ENCODE results near the gene ZDHHC14.
"Not testable (repeated sequence)": the region's sequence is repeated elsewhere in the genome, so short reads cannot be mapped to it uniquely, and the experiment has no call there.

Gene ZDHHC14

GRCh38 chr6:157676241-157676640 lies 295.3 kb downstream of the ZDHHC14 start:
- no peak for DNase-seq

- no peak for DNase-seq
Observed at GRCh38 chr6:157677235-157677634, 296.2 kb downstream of the ZDHHC14 start.

- DNase-seq: no peak
Observed at GRCh38 chr6:157679605-157680580, 298.9 kb downstream of the ZDHHC14 start.

- DNase-seq: no peak
Observed at GRCh38 chr6:157681041-157681650, 300.2 kb downstream of the ZDHHC14 start.

- DNase-seq: no peak
Observed at GRCh38 chr6:157682856-157683481, 302.0 kb downstream of the ZDHHC14 start.

GRCh38 chr6:157683707-157684106 lies 302.7 kb downstream of the ZDHHC14 start:
- no peak for DNase-seq

GRCh38 chr6:157684620-157685299 lies 303.8 kb downstream of the ZDHHC14 start:
- no peak for DNase-seq

GRCh38 chr6:157685596-157686280 lies 304.7 kb downstream of the ZDHHC14 start:
- DNase-seq: no peak

GRCh38 chr6:157688275-157688959 lies 307.4 kb downstream of the ZDHHC14 start:
- DNase-seq: no peak

GRCh38 chr6:157688960-157689599 lies 308.1 kb downstream of the ZDHHC14 start:
- no peak for DNase-seq

- DNase-seq: no peak
Observed at GRCh38 chr6:157689875-157690274, 308.9 kb downstream of the ZDHHC14 start.

- DNase-seq: no peak
Observed at GRCh38 chr6:157690441-157691210, 309.6 kb downstream of the ZDHHC14 start.

- not testable (repeated sequence) for DNase-seq
Observed at GRCh38 chr6:157691621-157692020, 310.6 kb downstream of the ZDHHC14 start.

GRCh38 chr6:157693867-157694266 lies 312.9 kb downstream of the ZDHHC14 start:
- DNase-seq: no peak

- no peak for DNase-seq
Observed at GRCh38 chr6:157695301-157696040, 314.5 kb downstream of the ZDHHC14 start.

GRCh38 chr6:157699777-157700636 lies 319.0 kb downstream of the ZDHHC14 start:
- DNase-seq: no peak

- not testable (repeated sequence) for DNase-seq
Observed at GRCh38 chr6:157706351-157706750, 325.4 kb downstream of the ZDHHC14 start.

GRCh38 chr6:157706883-157707282 lies 325.9 kb downstream of the ZDHHC14 start:
- no peak for DNase-seq

- no peak for DNase-seq
Observed at GRCh38 chr6:157707576-157707975, 326.6 kb downstream of the ZDHHC14 start.
